GM10266 (cell line): ENCODE results near the gene SMNDC1.

Experiments
- DNase-seq: peaks from one replicate; pipeline ENCODE4 v3.0.0; 2012; ENCODE audit errors: extremely low spot score
- TF ChIP-seq, protein P1 (sequence below): IDR thresholded peaks from 2 replicates; pipeline ENCODE4 v1.5.1; 2012; ENCODE audit warnings: mild to moderate bottlenecking, low read depth; ENCODE audit not compliant: control insufficient read depth, insufficient read depth; ENCODE audit errors: missing control alignments

SMNDC1 gene

DNA sequence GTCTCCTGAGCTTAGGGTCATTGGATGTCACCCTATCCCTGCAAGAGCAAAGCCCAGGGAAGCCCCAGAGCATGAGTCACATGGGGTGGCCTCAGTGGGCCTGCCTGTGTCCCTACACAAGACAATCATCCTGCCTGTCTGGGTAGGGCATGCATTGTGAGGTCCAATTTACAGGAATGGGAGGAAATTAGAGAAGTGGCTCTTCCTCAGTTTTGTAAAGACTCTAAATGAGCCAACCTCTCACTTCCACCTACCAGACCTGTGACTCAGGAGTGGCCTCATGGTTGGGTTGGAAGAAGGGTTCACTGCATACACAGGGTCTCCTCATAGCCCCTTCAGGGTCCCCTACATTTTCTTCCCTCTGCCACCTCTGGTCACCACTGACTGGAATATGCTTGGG, 43.6 kb upstream of the SMNDC1 start:
- DNase-seq: no peak
- TF ChIP-seq, protein P1, sequence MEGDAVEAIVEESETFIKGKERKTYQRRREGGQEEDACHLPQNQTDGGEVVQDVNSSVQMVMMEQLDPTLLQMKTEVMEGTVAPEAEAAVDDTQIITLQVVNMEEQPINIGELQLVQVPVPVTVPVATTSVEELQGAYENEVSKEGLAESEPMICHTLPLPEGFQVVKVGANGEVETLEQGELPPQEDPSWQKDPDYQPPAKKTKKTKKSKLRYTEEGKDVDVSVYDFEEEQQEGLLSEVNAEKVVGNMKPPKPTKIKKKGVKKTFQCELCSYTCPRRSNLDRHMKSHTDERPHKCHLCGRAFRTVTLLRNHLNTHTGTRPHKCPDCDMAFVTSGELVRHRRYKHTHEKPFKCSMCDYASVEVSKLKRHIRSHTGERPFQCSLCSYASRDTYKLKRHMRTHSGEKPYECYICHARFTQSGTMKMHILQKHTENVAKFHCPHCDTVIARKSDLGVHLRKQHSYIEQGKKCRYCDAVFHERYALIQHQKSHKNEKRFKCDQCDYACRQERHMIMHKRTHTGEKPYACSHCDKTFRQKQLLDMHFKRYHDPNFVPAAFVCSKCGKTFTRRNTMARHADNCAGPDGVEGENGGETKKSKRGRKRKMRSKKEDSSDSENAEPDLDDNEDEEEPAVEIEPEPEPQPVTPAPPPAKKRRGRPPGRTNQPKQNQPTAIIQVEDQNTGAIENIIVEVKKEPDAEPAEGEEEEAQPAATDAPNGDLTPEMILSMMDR: no peak

DNA sequence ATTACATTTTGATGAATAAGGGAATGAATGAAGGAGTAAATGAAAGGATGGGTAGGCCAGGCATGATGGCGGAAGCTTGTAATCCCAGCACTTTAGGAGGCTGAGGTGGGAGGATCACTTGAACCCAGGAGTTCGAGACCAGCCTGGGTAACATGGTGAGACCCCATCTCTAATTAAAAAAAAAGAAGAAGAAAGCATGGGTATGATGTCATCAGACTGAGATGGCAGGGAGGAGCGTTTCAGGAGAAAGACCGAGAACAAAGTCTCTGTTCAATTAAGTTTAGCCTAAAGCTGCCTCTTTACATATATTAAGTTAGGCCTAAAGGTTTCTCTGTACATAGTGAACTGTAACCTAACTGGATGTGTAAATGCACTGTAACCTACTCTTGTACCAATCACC, 42.2 kb upstream of the SMNDC1 start:
- TF ChIP-seq, protein P1: no peak
- no peak for DNase-seq

DNA sequence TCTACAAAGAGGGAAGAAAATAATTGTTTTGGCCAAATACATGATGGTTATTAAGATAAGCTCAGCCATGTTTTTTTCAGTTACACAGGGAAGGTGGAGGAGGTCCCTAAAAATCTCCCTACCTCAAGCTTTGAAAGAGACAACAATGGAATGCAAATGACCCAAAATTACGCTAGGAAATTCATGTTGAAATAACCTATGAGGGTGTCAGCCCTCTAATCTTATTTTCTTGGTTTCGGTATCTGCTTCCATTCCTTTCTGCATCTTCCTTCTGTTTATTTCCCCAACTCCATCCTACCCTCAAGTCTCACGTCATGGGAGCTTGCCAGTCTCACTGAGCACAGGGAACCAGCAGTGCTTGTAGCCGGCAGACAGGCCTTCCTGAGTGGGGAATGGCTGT, 40.6 kb upstream of the SMNDC1 start:
- no peak for DNase-seq
- TF ChIP-seq, protein P1: no peak

DNA sequence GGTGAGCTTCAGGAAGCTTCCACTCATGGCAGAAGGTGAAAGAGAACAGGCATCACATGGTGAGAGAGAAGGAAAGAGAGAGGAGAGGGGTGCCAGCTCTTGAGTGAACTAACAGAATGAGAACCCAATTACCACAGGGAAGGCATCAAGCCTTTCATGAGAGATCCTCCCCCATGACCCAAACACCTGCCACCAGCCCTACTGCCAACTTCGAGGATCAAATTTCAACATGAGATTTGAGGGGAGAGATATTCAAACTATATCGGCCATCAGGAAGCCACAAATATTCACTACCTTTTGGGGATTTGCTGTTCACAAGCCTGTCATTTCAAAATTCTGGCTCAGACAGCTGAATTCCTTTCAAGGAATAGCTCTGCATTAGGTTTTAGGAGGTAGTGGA, 39.9 kb upstream of the SMNDC1 start:
- TF ChIP-seq, protein P1: no peak
- no peak for DNase-seq

DNA sequence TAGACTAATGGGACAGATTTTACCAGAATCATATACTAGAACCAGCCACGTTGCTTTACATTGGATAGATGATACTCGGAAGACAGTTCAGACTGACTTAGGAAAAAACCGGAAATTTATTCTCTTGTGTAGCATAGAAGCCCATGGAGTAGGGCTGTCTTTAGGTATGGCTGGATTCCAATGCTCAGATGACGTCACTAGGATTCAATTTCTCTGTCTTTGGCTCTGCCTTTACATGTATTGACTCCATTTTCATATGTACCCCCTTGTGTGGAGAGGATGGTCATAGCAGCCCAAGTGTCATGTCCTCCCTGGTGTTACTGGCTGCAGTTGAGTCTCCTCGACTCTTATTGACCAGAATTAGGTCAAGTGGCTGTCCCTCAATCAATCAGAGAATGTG, 39.2 kb upstream of the SMNDC1 start:
- TF ChIP-seq, protein P1: no peak
- DNase-seq: no peak

DNA sequence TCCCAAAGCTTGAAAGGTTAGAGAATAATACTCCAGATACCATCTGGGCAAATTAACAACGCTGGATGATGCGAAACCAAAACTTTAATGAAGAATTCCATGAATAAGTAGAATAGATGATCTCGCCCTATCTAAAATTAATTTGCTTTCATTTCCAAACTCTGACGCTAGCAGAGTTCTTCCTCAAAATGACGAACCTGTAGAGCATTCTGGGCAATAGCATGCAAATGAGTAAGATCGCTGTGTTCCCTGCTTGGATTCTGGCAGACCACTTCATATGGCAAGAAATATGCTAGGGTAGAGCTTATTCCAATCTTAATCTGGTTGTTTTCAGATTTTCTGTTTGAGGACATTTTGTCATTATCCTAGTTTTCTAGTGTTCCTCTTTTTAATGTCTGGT, 36.1 kb upstream of the SMNDC1 start:
- TF ChIP-seq, protein P1: no peak
- no peak for DNase-seq

DNA sequence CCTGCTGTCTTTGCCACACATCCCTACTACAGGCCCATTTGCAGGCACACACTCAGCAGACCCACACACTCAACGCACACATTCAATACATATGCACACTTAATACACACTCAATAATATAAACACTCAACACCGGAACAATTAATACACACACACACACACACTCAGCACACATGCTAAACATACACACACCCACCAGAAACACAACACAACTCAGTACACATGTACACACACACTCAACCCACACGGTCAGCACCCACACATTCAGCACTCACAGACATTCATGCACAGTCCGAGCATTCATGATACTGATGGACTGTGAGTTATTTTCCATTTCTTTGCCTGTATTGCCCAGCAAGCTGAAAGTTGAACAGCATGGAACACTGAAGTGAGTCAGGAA, 35.4 kb upstream of the SMNDC1 start:
- no peak for DNase-seq
- TF ChIP-seq, protein P1: no peak

DNA sequence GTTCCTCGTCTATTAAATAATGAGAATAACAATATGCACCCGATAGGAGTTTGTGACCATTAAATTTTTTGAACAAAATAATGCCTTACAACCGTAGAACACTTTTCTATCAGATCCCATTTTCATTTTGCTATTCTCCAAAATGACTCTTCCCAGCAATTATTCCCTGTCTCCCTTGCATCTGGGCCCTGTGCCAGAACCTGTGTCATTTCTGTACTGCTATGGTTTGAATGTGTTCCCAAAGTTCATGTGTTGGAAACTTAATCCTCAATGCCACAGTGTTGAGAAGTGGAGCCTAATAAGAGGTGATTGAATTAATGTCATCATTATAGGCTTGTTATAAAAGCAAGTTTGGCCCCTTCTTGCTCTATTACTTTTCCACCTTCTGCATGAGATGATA, 33.2 kb upstream of the SMNDC1 start:
- TF ChIP-seq, protein P1: no peak
- no peak for DNase-seq
